GM21390 (cell line): ENCODE data around the gene PTPRA.
"Not testable (repeated sequence)": the region's sequence is repeated elsewhere in the genome, so short reads cannot be mapped to it uniquely, and the experiment has no call there.

Experiments used
- ATAC-seq: cut with Tn5 transposase; IDR thresholded peaks from one replicate; pipeline ENCODE4 v1.9.1; 2021; ENCODE audit not compliant: unreplicated experiment

PTPRA gene

GRCh38 chr20:3071610-3072529 is 198.6 kb downstream of the PTPRA start, which contains the start of gene OXT:
OXT (plus strand) TSS chr20:3071620; CDS start chr20:3071656, 36 bp downstream.
- no peak for ATAC-seq

DNA sequence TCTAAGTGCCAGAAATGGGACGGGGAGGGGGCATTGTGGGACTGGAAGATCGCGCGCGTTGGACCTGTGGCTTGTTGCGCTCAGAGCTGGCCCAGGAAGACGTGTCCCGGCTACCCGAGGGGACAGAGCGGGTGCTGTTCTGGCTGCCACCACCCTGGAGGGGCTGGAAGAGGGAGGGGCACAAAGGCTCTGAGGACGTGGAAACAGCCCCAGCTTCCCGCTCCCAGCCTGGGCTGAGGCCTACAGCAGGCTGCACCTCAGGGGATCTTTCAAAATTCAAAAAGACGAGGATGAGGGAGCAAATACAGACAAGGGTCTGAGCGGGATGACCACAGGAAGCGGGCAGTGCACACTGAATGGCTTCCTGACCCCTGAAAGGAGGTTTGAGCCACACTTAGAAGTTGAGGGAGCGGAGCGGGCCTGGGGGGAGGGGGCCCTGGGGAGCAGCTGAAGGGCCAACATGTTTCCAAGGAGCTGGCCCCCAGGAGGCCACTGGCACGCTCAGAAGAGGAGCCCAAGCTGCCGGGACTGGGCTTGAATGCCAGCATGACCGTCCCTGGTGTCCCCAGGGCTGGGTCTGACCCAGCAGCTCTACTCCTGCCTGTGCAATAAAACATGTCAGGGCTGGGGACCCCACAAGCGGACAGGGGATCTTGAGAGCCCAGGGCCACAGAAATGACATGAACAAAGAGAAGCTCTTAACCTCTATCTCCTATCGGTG is 199.4 kb downstream of the PTPRA start:
- ATAC-seq = no peak

- ATAC-seq = not testable (repeated sequence)
Observed at GRCh38 chr20:3073251-3073643, 200.0 kb downstream of the PTPRA start.

GRCh38 chr20:3074812-3075211 is 201.5 kb downstream of the PTPRA start:
- no peak for ATAC-seq

DNA sequence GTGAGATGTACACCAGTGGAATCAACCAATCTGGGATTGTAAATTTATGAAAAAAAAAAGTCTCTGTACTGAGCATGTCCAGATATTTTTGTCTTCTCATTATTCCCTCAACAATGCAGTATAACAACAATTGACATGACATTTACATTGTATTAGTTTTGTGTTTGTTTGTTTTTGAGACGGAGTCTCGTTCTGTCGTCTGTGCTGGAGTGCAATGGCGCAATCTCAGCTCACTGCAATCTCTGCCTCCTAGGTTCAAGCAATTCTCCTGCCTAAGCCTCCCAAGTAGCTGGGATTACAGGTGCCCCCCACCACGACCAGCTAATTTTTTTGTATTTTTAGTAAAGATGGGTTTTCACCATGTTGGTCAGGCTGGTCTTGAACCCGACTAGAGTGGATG is 202.0 kb downstream of the PTPRA start:
- ATAC-seq = not testable (repeated sequence)

DNA sequence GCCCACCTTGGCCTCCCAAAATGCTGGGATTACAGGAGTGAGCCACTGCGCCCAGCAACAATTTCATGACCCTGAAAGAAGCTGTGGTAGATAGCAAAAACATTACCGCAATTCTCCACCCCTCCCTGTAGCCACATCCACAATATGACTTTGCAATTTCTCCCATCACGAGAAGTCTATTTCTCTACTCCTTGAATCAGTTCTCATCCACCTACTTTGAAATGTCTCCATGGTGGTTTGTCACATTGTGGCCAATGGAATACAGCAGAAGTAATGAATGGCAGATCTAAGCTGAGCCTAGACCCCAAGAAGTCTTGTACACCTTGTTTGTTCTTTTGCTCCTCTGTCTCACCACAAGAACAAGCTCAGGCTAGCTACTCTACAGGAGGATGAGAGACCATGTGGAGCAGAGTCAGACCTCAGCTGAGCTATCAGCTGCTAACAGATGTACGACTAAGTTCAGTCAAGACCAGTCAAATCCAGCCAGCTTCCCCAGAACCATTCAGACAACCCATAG is 204.4 kb downstream of the PTPRA start:
- no peak for ATAC-seq

DNA sequence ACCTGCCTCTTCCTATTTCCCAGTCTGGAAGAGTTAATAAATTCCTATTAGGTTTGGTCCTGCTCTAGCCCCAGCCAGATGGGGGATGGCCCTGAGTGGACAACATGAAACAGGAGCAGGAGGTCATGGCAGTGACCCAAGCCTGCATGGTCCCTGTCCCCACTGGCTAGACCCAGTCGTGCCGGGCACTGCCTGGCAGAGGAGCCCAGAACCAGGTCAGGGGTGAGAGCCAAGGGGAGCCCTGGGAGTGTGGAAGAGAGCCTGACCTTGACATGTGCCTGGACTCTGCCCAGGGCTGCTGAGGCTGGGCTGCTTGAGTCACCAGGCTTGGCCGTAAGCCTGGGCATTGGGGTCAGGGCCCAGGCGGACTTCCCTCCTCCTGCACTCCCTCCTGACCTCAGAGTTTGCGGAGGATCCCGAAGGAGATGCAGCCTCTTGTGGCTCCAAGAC is 207.7 kb downstream of the PTPRA start:
- no peak for ATAC-seq

DNA sequence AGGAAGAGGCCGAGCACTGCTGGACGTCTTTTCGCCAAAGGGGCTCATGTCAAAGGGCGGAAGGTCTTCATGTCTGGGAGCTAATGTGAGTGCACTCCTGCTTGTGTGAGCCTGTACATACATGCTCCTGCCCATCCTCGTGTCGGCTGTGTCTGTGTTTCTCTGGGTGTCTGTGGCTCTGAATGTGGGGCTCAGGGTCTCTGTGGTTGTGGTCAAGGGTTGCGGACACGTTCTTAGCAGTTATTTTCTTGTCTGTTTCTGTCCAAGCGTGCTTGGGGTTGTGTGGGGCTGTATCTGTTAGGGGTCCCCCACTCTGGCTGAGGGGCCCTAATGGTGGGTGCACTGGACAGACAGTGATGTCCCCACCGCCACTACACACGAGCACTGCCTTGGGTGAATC is 208.4 kb downstream of the PTPRA start:
- ATAC-seq = no peak

GRCh38 chr20:3082306-3082951 is 209.1 kb downstream of the PTPRA start:
- no peak for ATAC-seq

- ATAC-seq = no peak
Observed at GRCh38 chr20:3082955-3083952, 210.0 kb downstream of the PTPRA start.

DNA sequence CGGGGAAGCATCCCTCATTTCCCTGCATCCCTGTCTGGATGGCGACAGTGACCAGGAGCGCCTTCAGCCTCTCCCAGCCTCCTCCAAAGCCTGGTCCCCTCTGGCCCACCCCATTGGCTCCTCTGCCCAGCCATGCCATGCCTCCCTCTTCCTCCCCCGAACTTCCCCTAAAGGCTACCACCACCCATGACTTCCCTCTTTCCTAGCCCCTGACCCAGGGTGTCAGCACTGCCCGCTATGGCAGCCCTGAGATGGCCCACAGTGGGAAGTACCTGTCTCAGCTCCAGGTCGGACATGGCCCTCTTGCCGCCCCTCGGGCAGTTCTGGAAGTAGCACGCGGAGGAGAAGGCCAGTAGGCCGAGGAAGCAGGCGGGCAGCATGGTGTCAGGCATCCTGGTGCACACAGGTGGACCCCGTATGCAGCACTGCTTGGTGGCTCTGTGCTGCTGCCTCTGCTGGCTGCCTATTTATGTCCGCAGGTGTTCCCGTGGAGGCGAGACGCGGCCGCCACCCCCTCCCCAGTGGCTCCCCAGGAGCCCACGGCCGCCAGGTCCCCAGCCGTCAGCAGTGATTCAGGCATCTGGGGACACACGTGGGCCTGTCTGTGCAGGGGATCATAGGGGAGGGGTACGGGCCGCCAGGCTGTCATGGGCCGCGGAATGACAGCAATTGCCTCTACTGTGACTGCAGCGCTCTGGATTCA is 211.2 kb downstream of the PTPRA start, which contains the start of gene AVP:
Gene AVP (minus strand): TSS at position 442 of the 703 bp plus-strand sequence. CDS start 50 bp downstream, at position 392.
- no peak for ATAC-seq

DNA sequence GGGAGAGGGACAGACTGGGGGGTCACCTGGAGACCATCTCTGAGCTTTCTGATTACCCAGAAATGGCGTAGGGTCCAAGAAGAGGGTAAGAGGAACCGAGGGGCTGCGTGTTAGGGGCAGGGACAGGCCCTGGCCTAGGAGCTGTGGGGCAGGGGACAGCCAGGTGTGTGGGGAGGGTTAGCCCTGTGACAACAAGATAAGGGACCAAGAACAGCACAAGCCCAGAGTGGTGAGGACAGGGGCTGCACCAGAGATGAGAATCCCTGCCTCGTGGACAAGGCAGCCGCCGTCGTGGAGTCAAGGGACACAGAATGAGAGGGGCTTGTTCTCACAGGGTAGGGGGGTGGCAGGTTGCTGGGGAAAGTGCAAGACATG is 211.7 kb downstream of the PTPRA start:
- ATAC-seq = no peak

DNA sequence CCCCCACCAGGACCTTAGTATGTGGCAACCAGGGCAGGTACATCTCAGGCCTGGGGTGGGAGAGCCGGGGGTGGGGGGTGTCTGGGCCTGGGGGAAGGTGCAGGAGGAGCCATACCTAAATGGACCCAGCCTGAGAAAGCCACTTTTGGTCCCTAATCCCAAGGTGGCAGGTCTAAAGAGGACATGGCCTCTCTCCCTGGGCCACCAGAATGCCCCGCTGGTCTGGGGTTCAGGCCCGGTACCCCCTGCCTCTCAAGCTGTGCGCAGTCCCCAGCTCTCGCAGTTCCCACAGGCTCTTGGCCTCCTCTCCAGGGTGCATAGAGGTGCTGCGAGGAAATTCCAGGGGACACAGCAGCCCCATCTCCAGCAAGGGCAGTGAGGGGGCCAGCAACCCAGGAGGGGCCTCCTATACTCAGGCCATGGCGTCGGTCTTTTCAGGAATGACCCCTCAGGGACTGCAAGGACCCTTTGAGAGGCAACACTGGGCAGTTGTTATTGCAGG is 212.3 kb downstream of the PTPRA start:
- no peak for ATAC-seq

DNA sequence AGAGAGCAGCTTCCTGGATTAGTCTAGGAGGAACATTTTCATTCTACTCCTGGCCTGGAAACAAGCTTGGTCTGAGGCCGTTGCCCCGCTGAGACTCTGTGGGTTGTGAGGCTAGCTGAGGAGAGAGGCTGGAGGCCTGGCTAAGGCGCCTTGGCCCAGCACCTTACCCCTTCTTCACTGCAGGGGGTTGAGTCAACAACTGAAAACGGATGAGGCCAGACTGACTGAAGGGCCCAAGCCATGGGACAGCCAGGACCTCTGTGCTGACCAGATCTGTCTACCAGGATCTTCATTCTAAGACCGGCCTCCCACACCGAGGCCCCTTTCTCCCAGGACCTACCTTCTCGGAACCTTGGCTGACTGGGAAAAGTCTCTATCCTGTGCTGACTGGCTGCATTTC is 214.8 kb downstream of the PTPRA start:
- no peak for ATAC-seq
